LNCaP clone FGC (cell line): ENCODE measurements around the gene CHMP4B.

Experiments used
- DNase-seq: peaks from one replicate; pipeline ENCODE4 v3.0.0-alpha.2; 2011; ENCODE audit warnings: low read depth
- H3K4me3 ChIP-seq: 2 replicates; pipeline ENCODE4 v1.5.1; 2011; ENCODE audit warnings: mild to moderate bottlenecking, low read depth, low read length, control low read depth
- CTCF ChIP-seq: IDR thresholded peaks from 2 replicates; pipeline ENCODE4 v1.5.1; 2012; ENCODE audit warnings: mild to moderate bottlenecking; ENCODE audit not compliant: control insufficient read depth, insufficient read depth; ENCODE audit errors: extremely low read depth

The CHMP4B gene

GRCh38 chr20:33829636-33830035, 18.5 kb downstream of the CHMP4B start:
- no peak for DNase-seq
- H3K4me3 ChIP-seq = no peak overlapping the region
- TF ChIP-seq CTCF = no peak

GRCh38 chr20:33830371-33830770, 19.2 kb downstream of the CHMP4B start:
- no peak for TF ChIP-seq CTCF
- DNase-seq = no peak
- no peak overlapping the region for H3K4me3 ChIP-seq

DNA sequence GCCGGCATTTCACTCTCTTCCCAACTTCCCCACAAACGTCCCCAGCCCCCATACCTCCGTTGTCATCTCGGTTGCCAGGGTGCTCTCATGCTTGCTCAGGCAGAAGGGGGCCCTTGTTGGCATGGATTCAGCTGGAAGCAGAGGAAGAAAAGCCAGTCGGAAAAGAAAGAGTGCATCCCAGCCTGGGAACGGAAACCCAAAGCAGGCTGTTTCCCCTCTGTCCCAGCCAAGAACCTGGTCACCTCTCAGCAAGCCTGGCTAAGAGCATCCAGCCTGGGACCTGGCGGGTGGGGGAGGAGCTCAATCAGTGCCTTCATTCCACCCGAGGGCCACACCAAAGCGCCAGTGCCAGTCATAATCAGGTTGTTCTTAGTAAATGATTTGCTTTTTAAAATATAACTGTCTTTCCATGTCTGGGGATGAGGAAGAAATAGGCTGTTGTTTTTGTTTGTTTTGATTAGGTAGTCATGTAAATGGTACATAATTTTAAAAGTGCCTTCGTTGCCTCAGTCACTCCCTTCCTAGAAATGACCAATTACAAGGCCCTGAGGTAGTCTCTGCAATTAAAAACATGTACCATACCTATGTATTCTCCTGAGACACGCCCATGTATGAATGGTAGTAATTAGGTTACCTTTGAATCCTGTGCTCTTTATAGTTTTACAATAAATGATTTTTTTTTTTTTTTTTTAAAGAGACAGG, 21.1 kb downstream of the CHMP4B start:
- no peak for DNase-seq
- H3K4me3 ChIP-seq = no peak overlapping the region
- no peak for TF ChIP-seq CTCF

- DNase-seq = no peak
- no peak overlapping the region for H3K4me3 ChIP-seq
- no peak for TF ChIP-seq CTCF
Measured at GRCh38 chr20:33833333-33833732, 22.2 kb downstream of the CHMP4B start.

DNA sequence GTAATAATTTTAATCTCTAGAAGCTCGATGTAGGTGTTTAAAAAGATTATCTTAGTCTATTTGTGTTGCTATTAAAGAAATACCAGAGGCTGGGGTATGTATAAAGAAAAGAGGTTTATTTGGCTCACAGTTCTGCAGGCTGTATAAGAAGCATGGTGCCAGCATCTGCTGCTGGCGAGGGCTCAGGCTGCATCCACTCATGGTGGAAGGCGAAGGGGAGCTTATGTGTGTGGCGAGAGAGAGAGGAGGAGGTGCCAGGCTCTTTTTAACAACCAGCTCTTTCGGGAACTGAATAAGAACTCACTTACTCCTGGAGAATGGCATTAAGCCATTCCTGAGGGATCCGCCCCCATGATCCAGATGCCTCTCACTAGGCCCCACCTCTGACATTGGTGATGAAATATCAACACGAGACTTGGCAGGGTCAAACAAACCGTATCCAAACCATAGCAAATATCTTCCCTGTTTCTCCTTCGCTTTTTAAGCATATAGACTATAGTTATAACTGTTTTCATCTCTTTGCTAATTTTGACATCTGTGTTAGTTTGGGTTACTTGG, 24.5 kb downstream of the CHMP4B start:
- DNase-seq = no peak
- no peak overlapping the region for H3K4me3 ChIP-seq
- TF ChIP-seq CTCF = no peak

GRCh38 chr20:33836277-33836676, 25.1 kb downstream of the CHMP4B start:
- no peak for DNase-seq
- no peak for TF ChIP-seq CTCF
- H3K4me3 ChIP-seq = no peak overlapping the region
